Testis (tissue), 3 donors: ENCODE results near the gene RASAL2. TPM values are rescaled to one million over a fixed set of nuclear protein-coding genes. Genes with fewer than 3 reads are reported as not detected.

Experiments used
- DNase-seq: peaks from one replicate; pipeline ENCODE4 v3.0.0-alpha.2; 2019
- H3K27ac ChIP-seq, 2 donors: fragments of 200-600 bp; sonication (generic); one replicate each; pipeline ENCODE4 v1.5.1; 2019
- H3K27me3 ChIP-seq: fragments of 200-600 bp; sonication (generic); one replicate; pipeline ENCODE4 v1.5.1; 2019
- H3K36me3 ChIP-seq: fragments of 200-600 bp; sonication (generic); one replicate; pipeline ENCODE4 v1.5.1; 2017; ENCODE audit warnings: low read depth; ENCODE audit errors: missing control alignments
- H3K4me1 ChIP-seq: fragments of 200-600 bp; sonication (generic); one replicate; pipeline ENCODE4 v1.5.1; 2019
- H3K4me3 ChIP-seq, 2 donors: fragments of 200-600 bp; sonication (generic); one replicate each; pipeline ENCODE4 v1.5.1; 2017 to 2019
- H3K9me3 ChIP-seq: fragments of 200-600 bp; sonication (generic); one replicate; pipeline ENCODE4 v1.5.1; 2017
- POLR2A ChIP-seq: fragments of 450-650 bp; IDR thresholded peaks from one replicate; pipeline ENCODE4 v1.6.1; 2017; ENCODE audit warnings: antibody characterized with exemption, mild to moderate bottlenecking, moderate library complexity
- whole genome bisulfite sequencing, 2 donors: methylation state at CpG; one replicate each; pipeline ENCODE4 v1.1.5; 2018; 5-methylcytosine and 5-hydroxymethylcytosine counted together
- intact Hi-C: fragments of 100-400 bp; cut with DNase I; formaldehyde crosslinking; loops from one replicate; pipeline ENCODE4 v1.15.1; 2023; ENCODE audit warnings: low total_unique reads
- polyA plus RNA-seq: library from polyadenylated mRNA; stranded (reverse); fragments of 350-450 nt; fragmentation: Illumina TruSeq; extraction: RNeasy Lipid Tissue Mini Kit (QIAGEN cat#74804); gene quantifications from one replicate; pipeline ENCODE4 v1.2.3, GENCODE V29; 2014; ENCODE audit warnings: low read depth, low replicate concordance; ENCODE audit not compliant: insufficient read depth
- total RNA-seq, 2 donors: library from RNA; depleted of rRNA; stranded (reverse); fragments of >200 nt; gene quantifications; one replicate each; pipeline ENCODE4 v1.2.3, GENCODE V29; 2016
- TF ChIP-seq, protein P1 (sequence below), 3 experiments: fragments of 450-650 bp in 2 of 3; fragments of 200-600 bp in 1 of 3; sonication (generic) in 1 of 3; IDR thresholded peaks; one replicate each; pipeline ENCODE4 v1.5.1; 2016 to 2019; ENCODE audit warnings: antibody characterized with exemption in 3 of 3, mild to moderate bottlenecking in 2 of 3, moderate library complexity in 1 of 3

Gene RASAL2
- total and polyA plus RNA-seq, 3 donors from 2014 or later, result 25.9 to 41.7 (median 39.6) TPM

- DNase-seq, result no peak
- intact Hi-C loops, result no loop called here
- TF ChIP-seq, protein P1, sequence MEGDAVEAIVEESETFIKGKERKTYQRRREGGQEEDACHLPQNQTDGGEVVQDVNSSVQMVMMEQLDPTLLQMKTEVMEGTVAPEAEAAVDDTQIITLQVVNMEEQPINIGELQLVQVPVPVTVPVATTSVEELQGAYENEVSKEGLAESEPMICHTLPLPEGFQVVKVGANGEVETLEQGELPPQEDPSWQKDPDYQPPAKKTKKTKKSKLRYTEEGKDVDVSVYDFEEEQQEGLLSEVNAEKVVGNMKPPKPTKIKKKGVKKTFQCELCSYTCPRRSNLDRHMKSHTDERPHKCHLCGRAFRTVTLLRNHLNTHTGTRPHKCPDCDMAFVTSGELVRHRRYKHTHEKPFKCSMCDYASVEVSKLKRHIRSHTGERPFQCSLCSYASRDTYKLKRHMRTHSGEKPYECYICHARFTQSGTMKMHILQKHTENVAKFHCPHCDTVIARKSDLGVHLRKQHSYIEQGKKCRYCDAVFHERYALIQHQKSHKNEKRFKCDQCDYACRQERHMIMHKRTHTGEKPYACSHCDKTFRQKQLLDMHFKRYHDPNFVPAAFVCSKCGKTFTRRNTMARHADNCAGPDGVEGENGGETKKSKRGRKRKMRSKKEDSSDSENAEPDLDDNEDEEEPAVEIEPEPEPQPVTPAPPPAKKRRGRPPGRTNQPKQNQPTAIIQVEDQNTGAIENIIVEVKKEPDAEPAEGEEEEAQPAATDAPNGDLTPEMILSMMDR (IDR thresholded peaks at IDR 0.05), result no peak
- no peak for TF ChIP-seq POLR2A
Observed at GRCh38 chr1:178254433-178254832, 160.5 kb downstream of the RASAL2 start.

DNA sequence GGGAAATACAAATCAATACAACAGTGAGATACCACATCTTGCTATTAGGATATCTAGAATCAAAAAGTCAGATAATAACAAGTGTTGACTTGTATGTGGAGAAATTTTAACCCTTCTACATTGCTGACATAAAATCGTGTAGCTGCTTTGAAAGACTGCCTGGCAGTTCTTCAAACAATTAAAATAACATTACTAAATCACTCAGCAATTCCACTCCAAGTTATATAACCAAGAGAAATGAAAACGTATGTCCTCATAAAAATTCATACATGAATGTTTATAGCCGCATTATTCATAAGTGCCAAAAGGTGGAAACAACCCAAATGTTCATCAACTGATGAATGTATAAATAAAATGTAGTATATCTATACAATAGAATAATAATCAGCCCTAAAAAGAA is 164.6 kb downstream of the RASAL2 start:
- TF ChIP-seq POLR2A, result no peak
- TF ChIP-seq, protein P1 (IDR thresholded peaks at IDR 0.05), result no peak
- intact Hi-C loops, result no loop called here
- no peak for DNase-seq
- no peaks in the 10 kb centered on the region for H3K27me3 ChIP-seq
- no peaks in the 10 kb centered on the region for H3K9me3 ChIP-seq
- WGBS, 2 donors, result 74 to 79% methylated on average over 3 of the region's 3 CpGs
- no peaks in the 10 kb centered on the region for H3K4me1 ChIP-seq
- no peak overlapping the region for H3K27ac ChIP-seq
- H3K4me3 ChIP-seq, result no peak overlapping the region
- no peaks in the 10 kb centered on the region for H3K36me3 ChIP-seq

More at GRCh38 chr1:178254433-178254832, 160.5 kb downstream of the RASAL2 start:
- no peaks in the 10 kb centered on the region for H3K4me1 ChIP-seq
- H3K27me3 ChIP-seq, result no peaks in the 10 kb centered on the region
- H3K4me3 ChIP-seq, result no peak overlapping the region
- H3K36me3 ChIP-seq, result no peaks in the 10 kb centered on the region
- H3K9me3 ChIP-seq, result no peaks in the 10 kb centered on the region
- H3K27ac ChIP-seq, result no peak overlapping the region

GRCh38 chr1:178262120-178262500 is 168.2 kb downstream of the RASAL2 start:
- Histone ChIP-seq H3K9me3 (no peaks in the 10 kb centered on the region), H3K27me3 (no peaks in the 10 kb centered on the region), H3K27ac (no peak overlapping the region), H3K36me3 (no peaks in the 10 kb centered on the region), H3K4me1 (no peaks in the 10 kb centered on the region), H3K4me3 (no peak overlapping the region)
- WGBS, 2 donors, result 40 to 55% methylated on average over 3 of the region's 3 CpGs
- intact Hi-C loops, result no loop called here
- DNase-seq, result no peak
- TF ChIP-seq POLR2A, result no peak
- TF ChIP-seq, protein P1 (IDR thresholded peaks at IDR 0.05), result no peak

- H3K27me3 ChIP-seq, result no peaks in the 10 kb centered on the region
- 33 to 54% methylated on average over 2 of the region's 2 CpGs for WGBS, 2 donors
- no peak for TF ChIP-seq POLR2A
- TF ChIP-seq, protein P1 (IDR thresholded peaks at IDR 0.05), result no peak
- intact Hi-C loops, result no loop called here
- no peak overlapping the region for H3K4me3 ChIP-seq
- no peaks in the 10 kb centered on the region for H3K9me3 ChIP-seq
- no peak overlapping the region for H3K27ac ChIP-seq
- no peaks in the 10 kb centered on the region for H3K36me3 ChIP-seq
- DNase-seq, result no peak
- H3K4me1 ChIP-seq, result no peaks in the 10 kb centered on the region
Observed at GRCh38 chr1:178263341-178263740, 169.4 kb downstream of the RASAL2 start.

DNA sequence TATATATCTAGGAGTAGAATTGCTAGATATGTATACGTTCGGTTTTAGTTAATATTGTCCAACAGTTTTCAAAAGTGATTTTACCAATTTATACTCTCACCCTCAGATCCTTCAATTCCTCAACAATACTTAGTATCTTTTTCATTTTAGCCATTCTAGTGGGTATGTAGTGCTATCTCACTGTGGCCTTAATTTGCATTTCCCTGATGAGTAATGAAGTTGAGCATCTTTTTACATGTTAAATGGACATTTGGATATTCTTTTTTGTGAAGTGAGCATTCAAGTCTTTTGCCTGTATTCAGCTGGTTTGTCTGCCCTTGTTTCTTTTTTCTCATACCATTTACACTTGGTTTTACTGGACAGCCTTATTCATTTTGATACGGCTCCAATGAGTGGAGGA is 172.2 kb downstream of the RASAL2 start:
- DNase-seq, result no peak
- Histone ChIP-seq H3K9me3 (no peaks in the 10 kb centered on the region), H3K36me3 (no peaks in the 10 kb centered on the region), H3K27ac (no peak overlapping the region), H3K4me3 (no peak overlapping the region), H3K4me1 (no peaks in the 10 kb centered on the region), H3K27me3 (no peaks in the 10 kb centered on the region)
- intact Hi-C loops, result no loop called here
- TF ChIP-seq POLR2A, result no peak
- TF ChIP-seq, protein P1 (IDR thresholded peaks at IDR 0.05), result no peak
- 92 to 93% methylated on average over 3 of the region's 3 CpGs for WGBS, 2 donors
